ENCODE results near the gene COX5B. TPM values are rescaled to one million over a fixed set of nuclear protein-coding genes. Genes with fewer than 3 reads are reported as not detected.

The COX5B gene
- total RNA-seq, 6 donors from 2014 or later: 97.4 to 237 (median 177) TPM

DNA sequence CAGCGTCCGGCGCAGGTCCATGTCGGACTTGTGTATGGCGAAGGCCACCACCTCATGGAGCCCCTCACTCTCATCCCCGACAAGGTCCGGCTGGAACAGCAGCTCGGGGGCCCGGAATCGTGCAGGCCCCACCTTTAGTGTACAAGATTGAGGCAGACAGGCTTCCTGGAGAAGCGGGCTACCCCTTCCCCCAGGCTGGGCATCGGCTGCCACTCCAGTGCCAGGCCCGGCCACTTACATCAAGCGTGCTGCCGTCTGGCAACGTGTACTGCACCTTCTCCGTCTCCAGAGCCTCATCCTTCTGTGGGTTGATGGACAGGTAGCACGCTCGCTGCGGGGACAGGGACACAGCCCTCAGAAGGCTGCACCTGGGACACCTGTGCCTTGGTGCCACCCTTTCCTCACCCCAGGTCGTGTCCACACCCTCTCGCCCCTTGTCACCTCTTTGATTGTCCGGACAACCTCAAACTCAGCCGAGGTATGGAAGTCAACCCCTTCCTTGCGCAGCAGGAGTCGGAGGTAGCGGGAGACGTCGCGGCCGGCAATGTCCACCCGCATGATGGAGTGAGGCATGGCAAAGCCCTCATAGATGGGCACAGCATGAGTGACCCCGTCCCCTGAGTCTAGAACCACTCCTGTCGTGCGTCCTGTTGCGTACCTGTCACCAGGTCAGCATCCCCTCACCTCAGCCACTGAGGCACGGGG, 12.3 kb downstream of the COX5B start:
- TF ChIP-seq POLR2A (IDR thresholded peaks at IDR 0.05): no peak
- TF ChIP-seq EP300 (IDR thresholded peaks at IDR 0.05): no peak
- TF ChIP-seq, protein P1, sequence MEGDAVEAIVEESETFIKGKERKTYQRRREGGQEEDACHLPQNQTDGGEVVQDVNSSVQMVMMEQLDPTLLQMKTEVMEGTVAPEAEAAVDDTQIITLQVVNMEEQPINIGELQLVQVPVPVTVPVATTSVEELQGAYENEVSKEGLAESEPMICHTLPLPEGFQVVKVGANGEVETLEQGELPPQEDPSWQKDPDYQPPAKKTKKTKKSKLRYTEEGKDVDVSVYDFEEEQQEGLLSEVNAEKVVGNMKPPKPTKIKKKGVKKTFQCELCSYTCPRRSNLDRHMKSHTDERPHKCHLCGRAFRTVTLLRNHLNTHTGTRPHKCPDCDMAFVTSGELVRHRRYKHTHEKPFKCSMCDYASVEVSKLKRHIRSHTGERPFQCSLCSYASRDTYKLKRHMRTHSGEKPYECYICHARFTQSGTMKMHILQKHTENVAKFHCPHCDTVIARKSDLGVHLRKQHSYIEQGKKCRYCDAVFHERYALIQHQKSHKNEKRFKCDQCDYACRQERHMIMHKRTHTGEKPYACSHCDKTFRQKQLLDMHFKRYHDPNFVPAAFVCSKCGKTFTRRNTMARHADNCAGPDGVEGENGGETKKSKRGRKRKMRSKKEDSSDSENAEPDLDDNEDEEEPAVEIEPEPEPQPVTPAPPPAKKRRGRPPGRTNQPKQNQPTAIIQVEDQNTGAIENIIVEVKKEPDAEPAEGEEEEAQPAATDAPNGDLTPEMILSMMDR (IDR thresholded peaks at IDR 0.05): no peak
- no peak for TF ChIP-seq POLR2AphosphoS5 (IDR thresholded peaks at IDR 0.05)
- WGBS, 2 donors: 94 to 97% methylated on average over 33 to 37 of the region's 37 CpGs
- Histone ChIP-seq H3K36me3 (peaks cover 11 to 68% (median 40%) of the 10 kb centered on the region in 4 donors), H3K9me3 (no peaks in the 10 kb centered on the region), H3K27me3 (no peaks in the 10 kb centered on the region), H3K27ac (no peak overlapping the region), H3K4me1 (peaks cover 12 to 26% (median 22%) of the 10 kb centered on the region in 4 donors), H3K4me3 (no peak overlapping the region)
- ATAC-seq (ENCODE audit: low FRiP score in 2 of 2): no peak
- DNase-seq: peak in 1 of 2 donors; percentile 72

DNA sequence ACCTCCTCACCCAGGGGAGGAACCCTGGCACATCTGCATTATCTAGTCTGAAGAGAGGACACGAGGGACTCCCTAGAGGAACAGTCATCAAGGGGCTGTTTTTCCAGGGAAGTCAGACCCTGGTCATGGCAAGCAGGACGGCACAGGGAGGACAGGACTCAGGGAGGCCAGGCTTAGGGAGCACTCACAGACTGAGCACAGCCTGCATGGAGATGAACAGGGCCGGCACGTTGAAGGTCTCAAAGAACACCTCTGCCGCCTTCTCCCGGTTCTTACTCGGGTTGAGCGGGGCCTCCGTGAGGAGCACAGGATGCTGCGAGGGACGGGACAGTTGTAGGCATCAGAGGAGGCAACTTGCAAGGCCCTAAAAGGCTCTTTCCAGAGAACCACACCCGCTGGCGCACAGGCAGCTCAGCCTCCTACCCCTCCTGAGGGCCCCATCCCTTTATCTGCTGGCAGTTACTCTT, 12.9 kb downstream of the COX5B start:
- Histone ChIP-seq H3K4me3 (no peak overlapping the region), H3K4me1 (peaks cover 12 to 26% (median 23%) of the 10 kb centered on the region in 4 donors), H3K27ac (no peak overlapping the region), H3K9me3 (no peaks in the 10 kb centered on the region), H3K36me3 (peaks cover 11 to 66% (median 40%) of the 10 kb centered on the region in 4 donors), H3K27me3 (no peaks in the 10 kb centered on the region)
- TF ChIP-seq EP300 (IDR thresholded peaks at IDR 0.05) (no peak), POLR2AphosphoS5 (IDR thresholded peaks at IDR 0.05) (no peak), POLR2A (IDR thresholded peaks at IDR 0.05) (no peak)
- TF ChIP-seq, protein P1 (IDR thresholded peaks at IDR 0.05): no peak
- WGBS, 2 donors: 95 to 96% methylated on average over 13 of the region's 13 CpGs
- ATAC-seq (ENCODE audit: low FRiP score in 2 of 2): no peak
- DNase-seq: no peak

DNA sequence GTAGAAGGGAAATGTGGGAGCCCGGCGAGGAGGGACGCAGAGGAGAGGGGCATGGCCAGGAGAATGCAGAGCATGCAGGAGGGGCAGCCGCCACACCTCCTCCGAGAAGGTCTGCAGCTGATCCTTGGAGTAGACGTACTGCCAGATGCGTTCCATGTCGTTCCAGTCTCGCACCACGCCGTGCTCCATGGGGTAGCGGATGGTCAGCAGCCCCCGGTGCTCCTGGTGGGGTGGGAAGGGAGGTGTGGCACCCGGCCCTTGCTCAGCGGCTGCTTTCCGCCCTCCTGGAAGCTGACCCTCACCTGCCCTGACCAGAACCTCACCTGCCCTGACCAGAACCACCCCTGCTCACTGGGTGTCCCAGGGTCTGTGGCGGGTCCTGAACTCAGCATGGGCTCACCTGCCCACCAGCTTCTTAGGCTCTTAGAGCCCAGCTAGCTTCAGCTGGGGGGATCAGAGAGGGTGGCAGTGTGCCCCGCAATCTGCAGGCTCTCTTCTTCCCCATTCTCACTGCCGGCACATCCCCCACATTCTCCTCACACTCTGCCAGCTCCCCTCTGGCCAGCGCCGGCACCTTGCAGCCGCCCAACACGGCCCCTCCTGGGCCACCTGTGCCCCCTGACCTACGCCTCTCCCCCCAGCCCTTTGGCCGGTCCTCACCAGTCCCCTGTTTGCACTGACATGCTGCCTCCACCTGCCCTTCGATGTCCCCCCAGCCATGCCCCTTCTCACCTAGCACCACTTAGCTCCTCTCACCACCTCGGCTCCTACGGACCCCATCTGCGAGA, 13.6 kb downstream of the COX5B start:
- Histone ChIP-seq H3K27ac (no peak overlapping the region), H3K27me3 (no peaks in the 10 kb centered on the region), H3K36me3 (peaks cover 11 to 59% (median 39%) of the 10 kb centered on the region in 4 donors), H3K4me1 (peaks cover 12 to 26% (median 23%) of the 10 kb centered on the region in 4 donors), H3K4me3 (no peak overlapping the region), H3K9me3 (no peaks in the 10 kb centered on the region)
- ATAC-seq (ENCODE audit: low FRiP score in 2 of 2) (no peak), DNase-seq (peak in 1 of 2 donors; percentile 64)
- 92 to 96% methylated on average over 29 of the region's 29 CpGs for WGBS, 2 donors
- TF ChIP-seq, protein P1 (IDR thresholded peaks at IDR 0.05): no peak
- no peak for TF ChIP-seq EP300 (IDR thresholded peaks at IDR 0.05)
- TF ChIP-seq POLR2AphosphoS5 (IDR thresholded peaks at IDR 0.05): no peak
- TF ChIP-seq POLR2A (IDR thresholded peaks at IDR 0.05): no peak

DNA sequence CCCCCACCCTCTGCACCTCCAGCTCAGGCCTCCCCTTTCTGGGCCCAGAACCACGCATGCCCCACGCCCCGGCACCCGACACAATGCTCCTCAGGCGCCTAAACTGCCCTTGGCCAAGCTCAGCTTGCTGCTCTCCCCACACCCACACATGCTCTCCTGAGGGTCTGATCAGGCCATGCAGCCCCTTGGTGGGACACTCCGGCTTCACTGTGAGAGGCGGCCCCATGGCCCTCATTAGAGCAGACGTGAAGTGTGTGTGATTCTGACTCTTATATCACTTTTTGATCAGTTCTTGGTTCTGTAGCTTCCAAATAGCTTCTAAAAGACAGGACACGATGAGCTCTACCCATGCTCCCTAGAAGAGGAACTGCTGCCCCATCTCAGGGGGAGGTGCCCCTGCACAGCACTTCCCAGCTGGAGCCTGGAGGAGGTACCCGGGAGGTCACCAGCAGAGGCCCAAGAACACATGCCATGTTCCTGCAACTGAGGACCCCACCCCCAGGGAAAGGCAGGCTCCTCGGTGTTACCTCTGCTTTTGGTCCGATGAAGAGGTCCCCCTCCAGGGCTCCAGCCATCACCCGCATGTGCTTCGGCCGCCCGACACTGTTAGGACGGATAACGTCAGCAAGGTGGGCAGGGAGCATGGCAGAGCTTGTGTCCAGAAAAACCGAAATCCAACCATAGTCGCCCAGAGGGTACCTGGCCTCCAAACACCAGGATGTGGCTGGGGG, 14.3 kb downstream of the COX5B start:
- H3K36me3 ChIP-seq: peaks cover 11 to 52% (median 39%) of the 10 kb centered on the region in 4 donors
- peaks cover 12 to 33% (median 28%) of the 10 kb centered on the region in 4 donors for H3K4me1 ChIP-seq
- no peak for ATAC-seq (ENCODE audit: low FRiP score in 2 of 2)
- no peaks in the 10 kb centered on the region for H3K9me3 ChIP-seq
- 91 to 96% methylated on average over 16 to 19 of the region's 20 CpGs for WGBS, 2 donors
- H3K27me3 ChIP-seq: no peaks in the 10 kb centered on the region
- peak in 1 of 2 donors; percentile 50 for DNase-seq
- H3K27ac ChIP-seq: no peak overlapping the region
- TF ChIP-seq, protein P1 (IDR thresholded peaks at IDR 0.05): no peak
- TF ChIP-seq POLR2AphosphoS5 (IDR thresholded peaks at IDR 0.05) (no peak), EP300 (IDR thresholded peaks at IDR 0.05) (no peak)
- H3K4me3 ChIP-seq: no peak overlapping the region
